IPS-18a (cell line): ENCODE results near the gene NYAP2.

Source experiments
- H3K27ac ChIP-seq: one replicate; pipeline ENCODE4 v1.5.1; 2013; ENCODE audit warnings: low read length
- H3K27me3 ChIP-seq: one replicate; pipeline ENCODE4 v1.6.1; 2013; ENCODE audit warnings: mild to moderate bottlenecking, low read length; ENCODE audit not compliant: control insufficient read depth, insufficient read depth
- H3K36me3 ChIP-seq: one replicate; pipeline ENCODE4 v1.6.1; 2013; ENCODE audit warnings: low read depth, low read length; ENCODE audit not compliant: control insufficient read depth
- H3K4me1 ChIP-seq: one replicate; pipeline ENCODE4 v1.6.1; 2013; ENCODE audit warnings: low read depth, low read length; ENCODE audit not compliant: control insufficient read depth
- H3K4me3 ChIP-seq: one replicate; pipeline ENCODE4 v1.5.1; 2013; ENCODE audit warnings: low read length
- H3K9ac ChIP-seq: one replicate; pipeline ENCODE4 v1.6.1; 2013; ENCODE audit warnings: mild to moderate bottlenecking, low read length, moderate library complexity
- H3K9me3 ChIP-seq: one replicate; pipeline ENCODE4 v1.6.1; 2013; ENCODE audit warnings: low read depth, low read length; ENCODE audit not compliant: control insufficient read depth

The NYAP2 gene

DNA sequence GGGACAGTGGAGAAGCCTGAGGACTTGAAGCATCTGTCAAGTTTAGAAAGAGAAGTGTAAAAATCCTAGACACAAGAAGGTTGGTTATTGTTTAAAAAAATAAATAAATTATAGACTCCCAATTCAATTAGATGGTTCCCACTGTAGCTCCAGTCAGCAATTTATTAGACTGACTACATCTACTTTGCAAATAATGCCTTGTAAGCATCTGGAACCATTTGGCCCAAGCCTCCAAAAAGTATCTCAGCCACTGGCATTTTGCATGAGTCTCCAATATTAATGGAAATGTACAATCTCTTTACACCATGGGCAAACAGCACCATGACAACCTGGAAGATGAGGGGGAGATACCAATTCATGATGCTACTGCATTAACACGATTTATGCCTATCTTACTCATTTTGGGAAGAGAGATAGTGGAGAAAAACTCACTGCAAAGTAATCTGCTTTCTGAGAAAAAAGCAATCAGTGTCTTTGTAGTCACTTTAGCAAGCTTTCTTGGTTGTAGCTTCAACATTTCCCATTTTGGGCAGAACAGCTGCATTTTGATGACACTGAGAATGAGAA lies 2.8 kb downstream of the NYAP2 start:
- Histone ChIP-seq H3K36me3 (no peaks in the 10 kb centered on the region), H3K9me3 (no peaks in the 10 kb centered on the region), H3K27me3 (no peaks in the 10 kb centered on the region), H3K4me1 (peaks cover 7% of the 10 kb centered on the region), H3K27ac (no peak overlapping the region), H3K4me3 (no peak overlapping the region), H3K9ac (no peak overlapping the region)

DNA sequence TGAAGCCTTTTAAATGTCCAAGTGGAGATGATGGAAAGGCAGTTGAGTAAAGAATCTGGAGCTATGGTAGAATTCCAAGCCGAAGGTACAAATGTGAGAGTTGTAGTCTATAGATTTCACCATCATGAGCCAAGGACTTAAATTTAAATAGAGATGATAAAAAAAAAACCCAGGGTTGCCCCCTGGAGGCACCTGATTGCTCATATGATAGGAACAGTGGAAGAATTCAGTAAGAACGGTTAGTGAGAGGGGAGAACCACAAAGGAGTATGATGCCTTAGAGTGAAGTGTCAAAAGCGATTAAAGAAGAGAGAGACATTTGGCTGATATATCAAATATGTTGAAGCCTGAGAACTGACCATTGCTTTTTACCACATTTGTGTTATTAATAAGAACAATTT lies 11.9 kb downstream of the NYAP2 start:
- H3K27me3 ChIP-seq: no peaks in the 10 kb centered on the region
- H3K9ac ChIP-seq: no peak overlapping the region
- H3K27ac ChIP-seq: no peak overlapping the region
- H3K9me3 ChIP-seq: no peaks in the 10 kb centered on the region
- H3K4me1 ChIP-seq: no peaks in the 10 kb centered on the region
- H3K36me3 ChIP-seq: no peaks in the 10 kb centered on the region
- H3K4me3 ChIP-seq: no peak overlapping the region

DNA sequence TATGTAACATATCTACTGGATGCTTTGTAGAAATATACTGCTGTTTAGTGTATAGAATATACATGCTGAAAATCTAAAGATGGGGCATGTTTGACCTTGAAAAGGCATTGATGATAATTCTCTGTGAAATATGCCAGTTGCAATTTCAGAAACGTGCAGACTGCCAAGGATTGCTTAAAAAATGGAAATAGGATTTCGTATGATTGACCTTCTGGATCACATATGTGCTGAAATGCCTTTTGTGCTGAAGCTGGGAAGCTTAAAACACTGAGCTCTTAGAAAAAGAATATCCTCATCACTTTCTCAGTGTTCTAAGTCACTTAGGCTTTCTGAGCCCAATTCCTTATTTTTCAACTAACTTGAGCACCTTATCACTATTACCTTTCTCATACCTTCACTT lies 14.3 kb downstream of the NYAP2 start:
- Histone ChIP-seq H3K9ac (no peak overlapping the region), H3K4me3 (no peak overlapping the region), H3K27ac (no peak overlapping the region), H3K9me3 (no peaks in the 10 kb centered on the region), H3K4me1 (no peaks in the 10 kb centered on the region), H3K36me3 (no peaks in the 10 kb centered on the region), H3K27me3 (no peaks in the 10 kb centered on the region)

DNA sequence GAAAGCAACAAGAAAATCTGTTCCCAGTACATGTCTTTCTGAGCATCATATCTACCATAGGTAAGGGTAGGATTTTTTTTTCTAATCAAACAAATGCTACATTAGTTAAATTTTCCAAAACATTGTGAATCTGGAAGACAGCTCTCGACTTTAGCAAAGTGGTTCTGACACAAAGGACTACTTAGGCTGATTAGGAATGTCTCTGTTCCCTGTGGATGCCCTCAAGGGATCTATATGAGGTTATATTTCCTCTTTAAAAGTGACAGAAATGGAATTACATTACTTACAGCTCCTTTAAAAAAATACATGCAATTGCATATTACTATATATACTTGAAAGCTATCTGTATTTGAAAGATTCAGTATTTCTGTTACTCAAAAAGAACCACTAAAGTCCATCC lies 15.4 kb downstream of the NYAP2 start:
- Histone ChIP-seq H3K4me3 (no peak overlapping the region), H3K9me3 (no peaks in the 10 kb centered on the region), H3K9ac (no peak overlapping the region), H3K36me3 (no peaks in the 10 kb centered on the region), H3K27ac (no peak overlapping the region), H3K4me1 (no peaks in the 10 kb centered on the region), H3K27me3 (no peaks in the 10 kb centered on the region)

DNA sequence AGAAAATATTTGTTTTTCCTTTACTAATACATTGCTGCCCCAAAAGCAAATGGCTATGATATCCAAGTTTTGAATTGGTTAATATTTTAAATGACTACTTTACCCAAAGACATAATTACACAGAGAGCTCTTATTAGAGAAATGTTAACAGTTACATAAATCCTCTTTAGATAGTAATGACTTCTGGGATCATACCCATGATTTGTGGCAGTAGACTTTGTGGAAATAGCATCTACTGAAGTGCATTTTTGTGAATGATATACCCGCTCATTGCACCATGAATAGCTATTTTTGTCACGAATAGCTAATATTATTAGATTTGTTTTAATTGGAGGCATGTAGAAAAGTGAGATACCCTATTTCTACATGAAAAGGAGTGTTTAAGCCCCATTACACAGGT lies 15.8 kb downstream of the NYAP2 start:
- H3K36me3 ChIP-seq: no peaks in the 10 kb centered on the region

DNA sequence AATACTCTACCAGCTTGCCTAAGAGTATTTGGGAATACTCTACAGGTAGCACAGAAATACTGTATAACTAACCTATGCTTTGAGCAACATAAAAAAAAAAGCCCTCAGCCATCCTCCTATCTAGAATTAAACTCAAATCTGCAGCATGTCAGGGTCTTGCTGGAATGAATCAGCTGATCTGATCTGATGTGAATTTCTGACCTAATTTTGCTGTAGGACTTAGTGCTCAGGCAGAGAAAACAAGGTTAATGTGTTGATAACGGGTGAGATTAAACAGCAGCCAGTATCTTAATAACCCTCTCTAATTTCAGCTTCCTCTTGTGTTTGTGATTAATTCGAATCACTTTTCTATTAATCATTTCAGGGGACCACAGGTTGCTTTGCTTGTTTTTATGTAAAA lies 16.3 kb downstream of the NYAP2 start:
- Histone ChIP-seq H3K4me1 (no peaks in the 10 kb centered on the region), H3K9ac (no peak overlapping the region), H3K27me3 (no peaks in the 10 kb centered on the region), H3K4me3 (no peak overlapping the region), H3K9me3 (no peaks in the 10 kb centered on the region), H3K36me3 (no peaks in the 10 kb centered on the region), H3K27ac (no peak overlapping the region)

More for the DNA sequence above, 15.8 kb downstream of the NYAP2 start:
- no peak overlapping the region for H3K4me3 ChIP-seq
- no peaks in the 10 kb centered on the region for H3K27me3 ChIP-seq
- H3K9me3 ChIP-seq: no peaks in the 10 kb centered on the region
- H3K4me1 ChIP-seq: no peaks in the 10 kb centered on the region
- H3K27ac ChIP-seq: no peak overlapping the region
- H3K9ac ChIP-seq: no peak overlapping the region

DNA sequence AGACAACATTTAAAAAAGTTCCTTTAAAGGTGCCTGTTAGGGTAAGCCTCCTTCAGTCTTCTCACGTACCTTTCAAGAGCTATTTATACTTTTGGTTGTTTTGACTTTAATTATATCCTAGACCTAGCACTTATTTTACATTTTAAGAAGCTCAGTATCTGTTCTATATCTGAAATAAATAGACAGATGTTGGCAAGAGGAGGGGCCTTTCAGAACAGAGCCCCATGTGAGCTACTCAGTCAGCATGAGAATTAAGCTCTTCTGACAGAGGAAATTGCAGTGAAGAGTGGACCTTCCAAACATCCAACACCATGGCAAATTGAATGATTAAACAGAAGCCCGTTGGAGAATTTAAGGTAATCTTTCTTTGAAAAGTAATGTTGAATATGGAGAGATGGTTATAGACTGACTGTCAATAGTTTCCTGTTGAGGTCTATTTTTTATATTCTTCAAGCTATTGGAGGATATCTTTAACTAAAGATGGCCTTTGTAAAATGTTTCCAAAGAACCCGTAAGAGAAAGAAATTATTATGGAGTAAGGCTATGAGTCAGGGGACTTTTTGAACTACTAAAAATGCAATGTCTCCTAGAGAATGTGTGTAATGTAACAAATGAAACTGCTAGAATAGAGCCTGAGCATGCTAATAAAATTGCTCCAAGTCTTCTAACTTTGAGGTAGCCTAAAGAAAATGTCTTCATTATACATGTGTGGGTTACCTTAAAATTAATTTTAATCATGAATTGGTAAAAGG lies 17.3 kb downstream of the NYAP2 start:
- Histone ChIP-seq H3K27ac (no peak overlapping the region), H3K4me3 (no peak overlapping the region), H3K9ac (no peak overlapping the region), H3K27me3 (no peaks in the 10 kb centered on the region), H3K9me3 (no peaks in the 10 kb centered on the region), H3K36me3 (no peaks in the 10 kb centered on the region), H3K4me1 (no peaks in the 10 kb centered on the region)

DNA sequence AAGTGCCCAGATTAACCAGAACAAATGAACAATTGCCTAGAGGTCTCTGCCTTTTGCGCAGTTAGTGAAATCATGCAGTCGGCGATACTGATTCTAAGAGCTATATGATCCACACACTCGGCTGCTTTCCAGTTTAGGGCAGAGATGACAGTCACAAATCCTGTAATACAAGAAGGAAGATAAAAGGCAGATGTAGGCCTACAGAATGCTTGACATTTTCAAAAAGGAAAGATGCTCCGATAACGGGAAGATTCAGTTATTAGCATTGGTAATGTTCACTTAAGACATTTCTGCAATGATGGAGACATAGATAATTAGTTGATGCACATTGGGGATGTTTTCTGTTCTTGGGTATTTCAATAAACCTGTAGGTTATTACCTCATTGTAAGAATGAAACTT lies 19.5 kb downstream of the NYAP2 start:
- Histone ChIP-seq H3K36me3 (no peaks in the 10 kb centered on the region), H3K4me3 (no peak overlapping the region), H3K4me1 (no peaks in the 10 kb centered on the region), H3K27me3 (no peaks in the 10 kb centered on the region), H3K27ac (no peak overlapping the region), H3K9me3 (no peaks in the 10 kb centered on the region), H3K9ac (no peak overlapping the region)

DNA sequence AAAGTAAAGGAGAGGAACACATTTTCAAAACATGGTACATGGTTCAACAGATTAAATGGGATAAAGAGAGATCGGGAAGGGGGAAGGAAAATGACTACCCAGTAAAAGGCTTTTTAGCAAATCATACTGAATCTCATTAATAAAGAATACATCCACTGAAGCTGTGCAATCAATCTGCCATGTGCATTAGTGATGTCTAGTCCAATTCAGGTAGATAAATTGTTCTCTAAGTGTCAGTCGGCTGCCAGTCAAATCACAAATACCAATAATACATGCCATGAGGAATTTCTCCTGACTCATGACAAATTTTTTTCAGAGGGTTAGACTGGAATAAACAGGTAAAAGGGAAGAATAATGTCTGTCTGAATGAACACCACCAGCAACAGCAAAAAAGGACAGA lies 22.6 kb downstream of the NYAP2 start:
- Histone ChIP-seq H3K9me3 (no peaks in the 10 kb centered on the region), H3K4me1 (no peaks in the 10 kb centered on the region), H3K9ac (no peak overlapping the region)

DNA sequence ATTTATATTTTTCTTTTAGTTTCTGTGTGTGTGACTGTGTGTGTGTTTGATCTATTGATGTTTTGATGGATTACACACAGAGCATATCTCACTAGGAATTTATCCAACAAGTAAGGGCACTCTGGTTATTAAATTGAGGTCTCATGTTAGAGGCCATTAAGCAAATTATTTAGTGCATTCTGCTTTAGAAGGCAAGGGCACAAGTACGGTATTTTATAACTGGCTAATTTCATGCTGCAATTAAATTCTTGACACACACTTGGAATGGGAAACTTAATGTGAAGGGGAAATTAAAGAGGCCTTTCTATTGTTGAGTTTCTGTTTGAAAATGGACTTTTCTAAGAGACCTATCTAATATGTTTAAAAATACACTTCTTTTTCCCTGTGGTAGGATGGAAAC lies 25.8 kb downstream of the NYAP2 start:
- Histone ChIP-seq H3K9me3 (no peaks in the 10 kb centered on the region), H3K27me3 (no peaks in the 10 kb centered on the region), H3K4me3 (no peak overlapping the region), H3K4me1 (peaks cover 24% of the 10 kb centered on the region), H3K9ac (no peak overlapping the region), H3K27ac (no peak overlapping the region), H3K36me3 (no peaks in the 10 kb centered on the region)

More for the DNA sequence above, 22.6 kb downstream of the NYAP2 start:
- H3K4me3 ChIP-seq: no peak overlapping the region
- no peak overlapping the region for H3K27ac ChIP-seq
- H3K36me3 ChIP-seq: no peaks in the 10 kb centered on the region
- H3K27me3 ChIP-seq: no peaks in the 10 kb centered on the region

DNA sequence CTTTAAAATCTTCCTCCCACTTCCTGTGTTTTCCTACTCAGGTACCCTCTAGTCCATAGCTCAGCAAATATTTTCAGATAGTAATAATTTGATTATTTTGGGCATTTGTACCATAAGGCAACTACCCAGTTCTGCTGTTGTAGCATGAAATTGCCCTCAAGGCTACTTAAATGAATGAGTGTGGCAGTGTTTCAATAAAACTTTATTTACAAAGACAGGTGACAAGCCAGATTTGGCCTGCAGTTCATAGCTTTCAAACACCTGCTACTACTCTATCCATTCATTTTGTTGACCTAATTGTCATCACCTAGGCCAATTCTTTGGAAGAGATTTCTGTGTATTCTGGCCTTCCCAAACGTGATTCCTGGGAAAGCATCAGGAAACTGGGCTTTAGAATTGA lies 28.9 kb downstream of the NYAP2 start:
- no peaks in the 10 kb centered on the region for H3K9me3 ChIP-seq

DNA sequence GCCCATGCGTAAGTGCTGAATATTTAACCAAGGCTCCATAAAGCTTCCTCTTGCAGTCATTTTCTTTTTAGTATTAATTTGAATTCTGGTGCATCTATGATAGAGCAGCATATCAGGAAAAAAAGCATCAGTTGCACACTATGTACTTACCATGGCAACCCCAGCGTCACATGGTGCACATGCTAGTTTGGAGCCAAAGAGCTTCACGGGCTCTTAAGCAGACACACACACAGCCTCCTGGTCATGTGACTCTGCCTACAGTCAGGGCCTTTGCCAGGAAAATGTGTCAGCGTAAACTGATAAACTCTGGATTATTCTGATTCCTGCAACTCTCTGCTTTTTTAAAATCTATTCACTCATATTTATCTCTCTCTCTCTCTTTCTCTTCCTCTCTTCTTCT lies 30.2 kb downstream of the NYAP2 start:
- Histone ChIP-seq H3K9ac (no peak overlapping the region), H3K4me1 (peaks cover 24% of the 10 kb centered on the region), H3K27me3 (no peaks in the 10 kb centered on the region), H3K27ac (no peak overlapping the region), H3K36me3 (no peaks in the 10 kb centered on the region), H3K9me3 (no peaks in the 10 kb centered on the region), H3K4me3 (no peak overlapping the region)

More for the DNA sequence above, 28.9 kb downstream of the NYAP2 start:
- peaks cover 24% of the 10 kb centered on the region for H3K4me1 ChIP-seq
- no peaks in the 10 kb centered on the region for H3K27me3 ChIP-seq
- H3K9ac ChIP-seq: no peak overlapping the region
- H3K36me3 ChIP-seq: no peaks in the 10 kb centered on the region
- no peak overlapping the region for H3K4me3 ChIP-seq
- no peak overlapping the region for H3K27ac ChIP-seq
